GM12872 (cell line): ENCODE measurements around the gene MORC4.

ENCODE experiments used
- TF ChIP-seq, protein P1 (sequence below): IDR thresholded peaks from 3 replicates; pipeline ENCODE4 v1.5.1; 2011; ENCODE audit warnings: low read depth, mild to moderate bottlenecking, low read length, moderate library complexity; ENCODE audit not compliant: insufficient read depth

Gene MORC4

DNA sequence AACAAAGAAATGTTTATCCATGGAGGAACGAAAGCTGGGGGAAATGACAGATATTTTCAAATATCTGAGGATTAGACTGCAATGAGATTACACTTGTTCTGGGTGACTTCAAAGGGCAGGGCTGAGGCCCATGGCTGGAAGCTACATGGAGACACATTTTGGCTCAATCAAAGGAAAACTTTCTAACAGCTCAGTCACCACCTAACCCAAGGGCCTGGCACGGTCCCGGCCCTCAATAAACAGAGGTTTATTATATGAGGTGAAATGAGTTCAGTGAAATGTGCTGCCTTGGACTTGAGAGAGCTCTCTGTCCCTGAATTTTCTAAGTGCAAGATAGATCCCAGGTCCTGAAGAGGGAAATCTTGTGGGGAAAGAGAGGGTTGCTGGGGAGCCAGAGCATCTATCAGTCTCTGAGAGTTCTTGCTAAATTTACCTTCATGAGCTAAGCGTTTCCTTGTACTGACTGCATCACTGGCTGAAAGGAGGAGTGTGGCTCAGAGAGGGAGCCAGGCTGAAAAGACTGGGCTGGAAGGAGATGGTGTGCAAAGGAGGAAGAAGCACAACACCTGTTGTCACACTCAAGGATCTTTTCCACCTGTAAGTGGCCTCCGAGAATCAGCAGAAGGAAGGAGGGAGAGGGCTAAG lies 94.8 kb downstream of the MORC4 start:
- TF ChIP-seq, protein P1, sequence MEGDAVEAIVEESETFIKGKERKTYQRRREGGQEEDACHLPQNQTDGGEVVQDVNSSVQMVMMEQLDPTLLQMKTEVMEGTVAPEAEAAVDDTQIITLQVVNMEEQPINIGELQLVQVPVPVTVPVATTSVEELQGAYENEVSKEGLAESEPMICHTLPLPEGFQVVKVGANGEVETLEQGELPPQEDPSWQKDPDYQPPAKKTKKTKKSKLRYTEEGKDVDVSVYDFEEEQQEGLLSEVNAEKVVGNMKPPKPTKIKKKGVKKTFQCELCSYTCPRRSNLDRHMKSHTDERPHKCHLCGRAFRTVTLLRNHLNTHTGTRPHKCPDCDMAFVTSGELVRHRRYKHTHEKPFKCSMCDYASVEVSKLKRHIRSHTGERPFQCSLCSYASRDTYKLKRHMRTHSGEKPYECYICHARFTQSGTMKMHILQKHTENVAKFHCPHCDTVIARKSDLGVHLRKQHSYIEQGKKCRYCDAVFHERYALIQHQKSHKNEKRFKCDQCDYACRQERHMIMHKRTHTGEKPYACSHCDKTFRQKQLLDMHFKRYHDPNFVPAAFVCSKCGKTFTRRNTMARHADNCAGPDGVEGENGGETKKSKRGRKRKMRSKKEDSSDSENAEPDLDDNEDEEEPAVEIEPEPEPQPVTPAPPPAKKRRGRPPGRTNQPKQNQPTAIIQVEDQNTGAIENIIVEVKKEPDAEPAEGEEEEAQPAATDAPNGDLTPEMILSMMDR: no peak

DNA sequence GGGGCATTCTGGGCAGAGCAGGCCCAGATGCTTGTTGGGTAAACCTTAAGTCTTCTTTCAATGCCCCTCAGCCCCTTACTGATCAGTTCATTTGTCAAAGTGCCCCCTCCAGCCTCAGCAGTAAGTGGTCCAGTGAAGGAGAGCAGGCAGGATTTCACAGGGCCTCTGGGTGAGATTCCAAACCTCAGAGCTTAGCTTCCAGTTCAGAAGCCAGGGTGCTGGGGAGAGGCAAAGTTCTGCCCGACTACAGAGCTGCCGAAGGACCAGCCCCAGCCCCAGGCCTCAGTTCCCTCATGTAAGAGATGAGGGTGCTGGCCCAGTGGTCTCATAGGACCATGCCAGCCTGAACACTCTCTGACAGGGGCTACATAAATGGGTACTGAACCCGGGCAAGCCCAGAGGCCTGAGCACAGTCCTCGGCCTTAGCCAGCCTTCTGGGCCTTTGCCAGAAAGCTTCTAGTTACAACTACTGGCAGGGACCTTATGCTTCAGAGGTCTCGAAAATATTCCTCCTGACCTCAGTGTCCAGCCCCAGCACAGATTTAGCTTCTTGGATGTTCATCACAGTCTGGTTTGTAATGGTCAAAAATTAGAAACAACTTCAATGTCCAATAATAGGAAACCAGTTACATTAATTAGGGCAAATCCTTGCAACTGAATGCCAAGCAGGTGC lies 96.0 kb downstream of the MORC4 start:
- TF ChIP-seq, protein P1: no peak

DNA sequence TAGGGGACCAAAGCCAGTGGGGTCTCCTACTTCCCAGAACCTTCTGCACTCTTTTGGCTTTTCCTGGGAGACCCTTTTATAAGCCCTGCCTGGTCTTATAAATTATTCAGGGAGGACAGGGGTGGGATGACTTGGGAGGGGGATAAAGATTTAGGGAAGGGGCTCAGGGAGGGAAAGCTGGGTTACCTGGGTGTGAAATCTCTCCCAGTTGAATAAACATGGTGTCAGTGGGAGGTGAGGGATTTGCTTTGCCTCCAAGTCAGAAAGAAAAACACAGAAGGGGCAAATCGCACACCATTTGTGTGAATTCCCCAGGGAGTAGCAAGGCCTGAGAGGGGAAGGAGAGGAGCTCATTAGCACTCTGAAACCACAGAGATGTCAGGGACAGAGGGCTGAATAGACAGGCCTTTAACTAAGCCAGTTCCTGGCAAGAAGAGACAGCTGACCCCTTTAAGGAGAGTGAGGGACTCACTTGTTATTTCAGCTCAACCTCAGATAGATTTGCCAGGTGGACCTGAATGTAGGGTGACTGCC lies 96.7 kb downstream of the MORC4 start, which contains the start of gene RIPPLY1:
Gene RIPPLY1 (minus strand): TSS at position 51 of the 534 bp plus-strand sequence. CDS start 54 bp downstream, outside the sequence.
- TF ChIP-seq, protein P1: no peak

DNA sequence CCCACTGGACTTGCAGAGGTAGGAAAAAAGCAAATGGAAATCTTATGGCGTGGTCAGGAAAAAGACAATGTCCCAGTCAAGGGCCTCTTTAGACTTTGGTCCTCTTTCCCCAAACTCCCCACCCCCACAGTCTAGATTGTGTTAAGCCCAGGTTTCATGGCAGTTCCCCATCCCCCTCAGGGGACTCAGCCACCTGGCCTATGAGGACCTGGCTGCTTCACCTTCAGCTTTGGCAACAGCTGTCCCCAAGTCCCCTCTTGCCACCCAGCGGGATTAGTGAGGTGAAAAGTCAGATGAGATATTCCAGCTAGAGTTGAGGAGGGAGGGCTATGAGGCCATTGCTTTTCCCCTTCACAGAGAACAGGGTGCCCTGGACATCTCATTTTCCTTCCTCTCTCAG lies 97.3 kb downstream of the MORC4 start:
- TF ChIP-seq, protein P1: no peak

DNA sequence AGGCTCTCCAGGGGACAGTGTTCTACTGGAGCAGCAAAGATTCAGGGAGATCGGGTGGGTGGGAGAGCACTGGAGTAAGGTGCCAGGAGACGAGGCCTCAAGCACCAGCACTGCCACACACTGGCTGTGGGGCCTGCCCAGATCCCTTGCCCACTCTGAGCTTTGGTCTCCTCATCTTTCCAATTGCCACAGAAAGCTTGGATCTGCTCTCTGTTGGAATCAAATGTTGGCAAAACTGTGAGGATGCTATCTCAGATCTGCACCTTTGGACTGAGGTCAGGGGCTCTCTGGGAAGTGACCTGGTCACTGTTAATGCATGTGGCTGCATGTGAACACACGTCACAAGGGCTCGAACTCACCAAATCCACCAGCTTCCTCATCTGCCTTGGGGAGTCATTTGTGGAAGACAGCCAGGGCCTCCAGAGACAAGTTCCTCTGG lies 98.2 kb downstream of the MORC4 start:
- TF ChIP-seq, protein P1: no peak

DNA sequence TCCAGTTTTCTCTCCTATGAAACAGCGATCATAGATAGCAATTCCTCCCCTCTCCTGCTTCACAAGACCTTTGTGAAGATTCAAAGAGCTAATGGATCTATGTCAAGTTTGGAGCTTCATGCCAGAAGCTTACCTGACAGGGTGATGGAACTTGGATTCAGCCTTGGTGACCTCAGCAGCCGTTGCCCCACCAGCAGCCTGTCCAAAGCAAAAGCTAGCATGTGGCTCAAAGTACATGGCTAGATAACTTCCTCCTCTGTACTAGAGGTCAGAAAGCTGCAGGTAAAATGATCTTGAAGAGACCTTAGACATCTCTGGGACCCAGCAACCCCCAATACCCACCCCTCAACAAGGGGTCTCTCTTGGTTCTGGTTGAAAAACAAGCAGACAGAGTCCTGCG lies 98.7 kb downstream of the MORC4 start:
- TF ChIP-seq, protein P1: no peak

DNA sequence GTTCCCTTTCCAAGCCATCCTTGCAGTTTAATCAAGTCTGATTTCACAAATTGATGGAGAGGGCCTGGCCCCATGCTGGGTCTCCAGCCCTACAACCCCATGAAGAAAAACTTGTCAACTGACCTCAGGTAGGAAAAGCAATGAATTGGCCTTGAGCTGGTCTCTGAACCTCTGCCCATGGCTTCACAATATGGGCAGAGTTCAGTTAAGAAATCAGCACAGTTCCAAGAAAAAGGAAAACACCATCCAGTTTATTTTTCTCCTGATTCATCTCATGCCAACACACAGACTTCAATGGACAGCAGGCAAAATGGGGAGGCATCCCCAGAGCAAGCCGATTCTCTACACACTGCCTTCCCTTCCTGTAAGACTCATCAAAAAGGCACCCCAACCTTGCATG lies 100.2 kb downstream of the MORC4 start:
- TF ChIP-seq, protein P1: no peak
